Muscle of back (tissue), 11 donors: ENCODE results near the gene CFAP46. TPM values are rescaled to one million over a fixed set of nuclear protein-coding genes. Genes with fewer than 3 reads are reported as not detected.
"Not testable (repeated sequence)": the region's sequence is repeated elsewhere in the genome, so short reads cannot be mapped to it uniquely, and the experiment has no call there.

Source experiments
- DNase-seq, 3 donors: peaks; one replicate each; pipeline versions ENCODE4 v3.0.0 to v3.0.0-alpha.2; 2013
- polyA plus RNA-seq, 10 donors: library from polyadenylated mRNA; unstranded; fragments of 120-200 nt; gene quantifications; one replicate each; pipeline ENCODE4 v1.2.1, GENCODE V29; 2013; ENCODE audit not compliant: insufficient read length in 10 of 10

The CFAP46 gene
- polyA plus RNA-seq, 10 donors, result 0.21 to 0.53 (median 0.44) TPM

DNA sequence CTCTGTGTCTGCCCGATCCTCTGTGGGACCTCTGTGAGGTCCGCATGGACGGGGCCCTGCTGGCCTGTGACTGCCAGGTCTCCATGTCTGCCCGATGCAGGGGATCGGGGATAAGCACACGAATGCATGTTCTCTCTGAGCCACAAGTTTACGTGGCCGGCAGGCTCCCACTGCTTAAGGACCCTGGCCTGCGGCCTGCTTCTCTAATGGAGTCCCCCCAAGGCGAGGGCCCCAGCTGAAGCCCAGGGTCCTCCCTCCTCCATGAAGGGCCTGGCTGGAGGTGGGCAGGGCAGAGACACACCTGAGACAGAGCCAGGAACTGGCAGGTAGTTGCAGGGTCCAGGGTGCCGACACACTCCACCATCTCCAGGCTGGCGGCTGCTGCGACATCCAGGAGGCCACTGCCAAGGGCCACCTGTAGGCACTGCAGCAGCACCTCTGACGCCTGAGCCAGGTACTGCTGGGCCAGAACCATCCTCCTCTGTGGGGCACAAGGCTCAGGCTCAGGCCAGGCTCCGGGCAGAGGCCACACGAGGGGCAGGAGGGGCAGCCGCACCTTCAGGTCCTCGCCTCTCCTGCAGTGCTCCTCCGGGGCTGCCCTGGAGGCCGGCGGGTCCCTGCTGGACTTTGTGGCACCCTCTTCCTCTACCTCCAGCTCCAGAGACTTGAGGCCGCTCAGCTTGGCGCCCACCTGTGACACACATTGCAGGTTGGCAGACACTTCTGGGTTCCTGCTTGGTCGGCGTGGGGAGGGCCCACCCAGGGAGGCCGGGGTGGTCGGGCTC is 95.5 kb downstream of the CFAP46 start:
- DNase-seq, result no peak

- DNase-seq, result no peak
Measured at GRCh38 chr10:132845780-132846595, 96.4 kb downstream of the CFAP46 start.

GRCh38 chr10:132845041-132845551 is 97.3 kb downstream of the CFAP46 start:
- DNase-seq, result no peak

- no peak for DNase-seq
Measured at GRCh38 chr10:132844069-132844809, 98.1 kb downstream of the CFAP46 start.

- not testable (repeated sequence) for DNase-seq
Measured at GRCh38 chr10:132843276-132843675, 99.1 kb downstream of the CFAP46 start.

DNA sequence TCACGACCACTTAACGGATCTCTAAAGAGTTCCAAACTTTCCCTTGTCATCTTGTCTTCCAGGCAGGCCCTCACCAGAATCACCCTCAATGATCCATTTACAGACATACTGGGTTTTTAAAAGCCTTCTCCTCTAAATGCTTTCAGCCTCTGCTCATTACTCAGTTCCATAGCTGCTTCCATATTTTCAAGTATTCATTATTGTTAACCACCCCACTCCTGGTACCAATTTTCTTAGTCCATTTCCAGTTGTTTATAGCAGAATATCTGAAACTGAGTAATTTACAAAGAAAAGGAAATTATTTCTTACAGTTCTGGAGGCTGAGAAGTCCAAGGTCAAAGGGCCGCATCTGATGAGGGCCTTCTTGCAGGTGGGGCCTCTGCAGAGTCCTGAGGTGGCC is 100.0 kb downstream of the CFAP46 start:
- no peak for DNase-seq

GRCh38 chr10:132841615-132841975 is 100.8 kb downstream of the CFAP46 start:
- no peak for DNase-seq

- DNase-seq, result no peak
Measured at GRCh38 chr10:132840698-132841614, 101.4 kb downstream of the CFAP46 start.

DNA sequence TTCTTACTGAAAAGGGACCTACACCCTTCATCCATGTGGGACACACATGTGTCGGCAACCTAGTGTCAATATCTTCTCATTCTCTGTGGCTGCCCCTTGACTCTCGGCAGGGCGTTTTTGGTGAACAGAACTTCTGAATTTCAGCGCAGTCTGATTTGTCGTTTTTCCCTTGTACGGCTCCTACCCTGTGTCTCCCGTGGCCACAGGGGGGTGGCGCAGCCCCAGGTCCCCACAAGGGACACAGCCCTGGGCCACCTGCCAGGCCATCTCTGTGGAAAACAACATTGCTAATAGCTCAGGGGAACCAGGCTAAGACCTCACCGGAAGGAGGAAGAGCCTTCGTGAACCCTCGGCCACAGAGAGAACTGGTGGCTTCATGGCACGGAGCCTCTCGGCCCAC is 103.3 kb downstream of the CFAP46 start:
- no peak for DNase-seq

- DNase-seq, result no peak
Measured at GRCh38 chr10:132838346-132838970, 103.9 kb downstream of the CFAP46 start.

- no peak for DNase-seq
Measured at GRCh38 chr10:132837905-132838304, 104.5 kb downstream of the CFAP46 start.

DNA sequence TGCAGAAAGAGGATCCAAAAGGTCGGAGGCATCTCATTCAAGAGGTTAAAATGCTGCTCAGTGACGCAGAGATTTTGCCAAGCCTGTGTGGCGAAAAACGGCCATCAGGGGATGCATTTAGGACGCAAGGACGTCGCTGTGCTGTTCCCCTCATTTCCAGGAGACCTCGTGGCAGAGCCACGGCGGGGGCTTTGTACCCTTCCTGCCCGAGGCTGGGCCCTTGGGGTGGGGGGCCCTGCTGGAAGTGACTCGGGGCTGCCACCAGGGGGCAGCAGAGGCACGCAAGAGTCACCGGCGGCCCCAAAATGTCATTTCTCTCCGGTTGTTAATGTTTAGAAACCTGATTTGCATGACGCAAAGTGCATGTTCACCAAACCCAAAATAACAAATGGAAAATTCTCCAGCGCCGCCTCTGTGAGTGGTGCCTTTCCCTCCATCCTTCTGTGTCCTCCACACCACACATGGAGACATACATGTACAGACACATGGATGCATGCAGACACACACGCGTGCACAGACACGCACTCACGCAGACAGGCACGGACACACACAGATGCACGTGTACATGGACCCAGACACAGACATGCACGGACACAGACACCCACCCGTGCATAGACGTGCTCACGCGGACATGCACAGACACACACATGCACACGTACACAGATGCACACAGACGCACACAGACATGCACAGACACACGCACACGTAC is 105.4 kb downstream of the CFAP46 start:
- peak; percentile 23 to 68 (median 61) for DNase-seq

GRCh38 chr10:132836248-132836831 is 106.0 kb downstream of the CFAP46 start:
- peak; percentile 13 to 36 (median 28) for DNase-seq

GRCh38 chr10:132835848-132836233 is 106.5 kb downstream of the CFAP46 start:
- DNase-seq, result no peak

DNA sequence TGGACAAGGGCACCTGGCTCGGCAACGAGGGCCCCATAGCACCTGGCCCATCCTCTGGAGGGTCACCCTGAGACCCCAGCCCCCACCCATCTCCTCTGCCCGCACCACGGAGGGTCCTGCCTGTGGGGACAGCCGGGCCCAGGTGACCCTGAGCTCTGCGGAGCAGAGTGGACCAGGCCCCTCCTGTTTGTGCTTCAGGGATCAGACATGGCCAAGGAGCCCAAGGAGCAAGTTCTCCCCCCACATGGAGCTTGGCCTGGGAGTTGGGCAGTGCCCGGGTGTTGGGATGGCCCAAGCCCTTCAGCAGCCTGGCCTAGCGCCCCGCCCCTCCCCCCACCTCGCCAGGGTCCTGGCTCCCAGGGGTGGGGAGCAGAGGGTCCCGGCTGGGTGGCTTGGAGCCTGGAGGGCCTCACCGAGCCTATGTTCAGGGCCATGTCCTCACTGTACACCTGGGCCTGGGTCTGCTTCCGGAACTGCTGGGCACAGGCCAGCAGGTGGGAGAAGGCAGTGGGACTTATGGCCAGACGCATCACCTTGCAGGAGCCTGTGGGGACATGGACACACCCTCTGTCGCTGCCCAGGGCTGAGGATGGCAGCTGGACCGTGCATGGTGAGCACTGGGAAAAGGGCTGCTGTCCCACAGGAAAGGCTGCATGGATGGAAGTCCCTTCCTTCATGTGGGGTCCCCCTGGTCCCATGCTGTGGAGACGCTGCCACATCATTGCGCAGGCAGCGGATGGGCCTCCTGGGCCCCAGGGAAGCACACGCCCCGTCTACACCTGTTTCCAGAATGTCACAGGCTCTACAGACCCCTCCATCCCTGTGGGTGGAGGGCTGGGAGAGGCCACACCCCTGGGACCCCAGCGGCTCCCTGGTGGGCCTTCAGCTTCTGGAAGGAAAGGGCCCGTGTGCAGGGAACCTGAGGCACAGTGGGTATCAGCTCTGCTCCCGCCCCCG is 107.2 kb downstream of the CFAP46 start:
- no peak for DNase-seq

DNA sequence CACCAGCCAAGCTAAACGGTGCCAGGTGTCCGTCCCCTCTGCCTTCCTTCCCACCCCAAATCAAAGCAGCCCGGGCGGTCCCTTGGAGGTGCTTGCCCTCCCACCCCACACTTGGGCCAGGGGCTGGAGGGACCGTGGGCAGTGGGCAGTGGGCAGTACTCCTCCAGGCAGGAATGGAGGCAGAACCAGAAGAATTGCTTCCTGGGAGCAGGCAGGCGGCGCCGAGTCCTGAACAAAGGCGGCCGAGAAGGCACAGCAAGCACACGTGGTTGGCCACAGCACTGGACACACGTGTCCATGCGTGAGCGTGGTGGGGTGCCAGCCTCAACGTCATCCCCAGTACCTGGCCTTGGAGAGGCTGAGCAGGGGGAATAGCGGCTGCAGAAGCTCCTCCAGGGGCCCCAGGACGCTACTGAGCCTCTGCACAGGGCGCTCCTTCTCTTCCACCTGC is 108.0 kb downstream of the CFAP46 start:
- DNase-seq, result no peak

DNA sequence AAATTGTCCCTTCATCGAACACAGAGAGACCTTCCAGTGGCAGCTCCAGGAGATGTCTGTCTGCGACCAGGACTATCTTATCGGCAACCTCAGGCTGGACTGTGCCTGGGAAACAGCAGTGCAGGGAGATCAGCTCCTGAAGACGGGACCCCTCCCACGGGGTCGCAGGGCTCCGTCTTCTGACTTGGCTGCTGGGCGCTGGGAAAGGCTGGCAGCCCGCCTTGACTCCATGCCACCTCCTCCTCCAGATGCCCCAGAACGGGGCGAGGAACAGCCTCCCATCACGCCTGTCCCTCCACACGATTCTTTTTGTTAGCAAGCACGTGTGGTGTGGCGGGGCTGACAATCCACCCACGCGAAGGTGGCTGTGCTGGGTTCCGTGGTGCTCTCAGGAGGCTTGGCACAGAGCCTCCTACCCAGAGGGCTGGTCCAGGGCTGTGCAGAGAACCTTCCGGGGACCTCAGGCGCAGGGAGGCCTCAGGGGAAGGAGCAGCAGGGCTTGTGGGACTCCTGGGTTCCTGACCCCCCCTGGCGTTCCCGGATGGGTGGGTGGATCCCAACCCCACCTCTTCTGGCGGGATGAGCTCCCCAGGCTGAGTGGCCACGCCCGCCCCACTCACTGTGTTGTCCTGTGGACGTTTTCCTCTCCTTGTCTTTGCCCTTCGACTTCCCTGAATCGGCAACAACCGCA is 108.8 kb downstream of the CFAP46 start:
- DNase-seq, result no peak
